Stimulated activated CD8-positive, alpha-beta memory T cell treated with anti-CD3 and anti-CD28 coated beads, Interleukin-12 subunit alpha, Interleukin-12 subunit beta, amount 100 ng/mL, for 1 hour (primary cell): ENCODE measurements around the gene PMM2.
"Not testable (repeated sequence)": the region's sequence is repeated elsewhere in the genome, so short reads cannot be mapped to it uniquely, and the experiment has no call there.

Experiments used
- DNase-seq: peaks from one replicate; pipeline ENCODE4 v3.0.0-alpha.2; 2020; ENCODE audit warnings: low read depth

PMM2 gene

DNA sequence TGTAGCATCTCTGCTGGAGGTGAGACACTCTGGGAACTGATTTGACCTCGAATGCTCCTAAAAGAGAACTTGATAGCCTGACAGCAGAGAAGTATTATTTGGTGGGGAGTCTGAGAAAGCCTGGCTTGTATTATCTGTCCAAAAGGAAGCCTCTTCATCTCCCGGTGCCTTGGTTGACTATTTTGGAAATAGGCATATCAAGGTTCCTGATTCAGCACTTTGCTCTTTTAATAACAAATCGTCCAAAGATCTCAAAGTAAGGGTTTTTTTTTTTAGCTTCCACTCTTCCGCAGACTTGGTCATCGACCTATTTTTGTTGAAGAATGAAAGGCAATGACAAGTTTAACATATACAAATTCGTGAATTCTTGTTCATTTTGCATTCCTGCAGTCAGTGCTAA lies 15.0 kb upstream of the PMM2 start:
- DNase-seq: no peak

GRCh38 chr16:8785408-8785807 lies 12.2 kb upstream of the PMM2 start:
- no peak for DNase-seq

DNA sequence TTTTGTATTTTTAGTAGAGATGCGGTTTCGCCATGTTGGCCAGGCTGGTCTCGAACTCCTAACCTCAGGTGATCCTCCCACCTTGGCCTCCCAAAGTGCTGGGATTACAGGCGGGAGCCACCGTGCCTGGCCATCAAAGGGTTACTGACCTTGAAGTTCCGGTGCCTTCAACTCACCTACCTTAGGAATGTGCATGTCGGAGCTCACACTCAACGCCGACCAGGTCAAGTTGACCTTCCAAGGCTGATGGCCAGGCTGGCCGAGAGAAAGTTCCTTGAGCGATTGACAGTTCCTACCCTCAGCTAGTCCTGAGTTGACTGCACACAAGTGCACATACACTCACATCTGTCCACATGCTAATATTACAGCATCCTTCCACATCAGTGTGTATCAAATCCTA lies 11.3 kb upstream of the PMM2 start:
- DNase-seq: not testable (repeated sequence)

- DNase-seq: no peak
These were observed 9.0 kb upstream of the PMM2 start for GRCh38 chr16:8788578-8789172.

DNA sequence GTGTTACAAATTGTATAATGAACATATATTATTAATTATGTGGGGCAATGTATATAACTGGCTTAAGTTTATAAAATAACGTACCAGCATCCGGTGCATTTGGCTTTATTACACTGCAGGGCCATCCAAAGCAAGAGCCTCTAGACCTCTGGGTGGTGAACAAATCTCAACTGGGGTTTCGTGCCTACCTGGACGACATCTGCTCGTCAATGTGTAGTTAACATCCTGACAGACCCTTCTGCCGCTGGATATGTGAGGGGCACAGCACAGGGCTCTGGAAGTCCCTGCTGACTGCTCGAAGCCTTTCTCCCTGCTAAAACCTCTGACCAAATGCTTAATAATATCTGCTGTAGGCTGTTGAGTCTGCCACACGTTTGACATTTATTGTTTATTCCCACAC lies 2.5 kb upstream of the PMM2 start:
- DNase-seq: no peak

DNA sequence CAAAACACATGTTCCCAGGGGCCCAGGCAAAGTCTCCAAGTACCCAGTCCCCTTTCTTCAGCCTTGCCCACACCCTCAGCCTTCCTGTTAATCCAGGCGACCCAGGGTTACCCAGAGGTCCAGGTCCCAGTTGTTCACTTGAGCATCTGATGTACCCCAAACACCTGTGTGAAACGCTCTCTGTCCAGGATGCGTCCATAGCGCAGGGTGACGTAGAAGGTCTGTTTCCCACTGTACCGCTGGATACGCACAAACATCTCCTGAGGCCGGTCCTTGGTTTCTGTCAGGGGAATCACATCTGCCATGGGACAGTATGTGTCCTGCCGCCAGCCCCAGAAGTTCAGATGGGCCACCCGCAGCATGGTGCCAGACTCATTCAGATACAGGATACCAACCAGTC lies 1.8 kb upstream of the PMM2 start:
- no peak for DNase-seq

GRCh38 chr16:8796469-8797363 lies 923 bp upstream of the PMM2 start:
- DNase-seq: no peak

DNA sequence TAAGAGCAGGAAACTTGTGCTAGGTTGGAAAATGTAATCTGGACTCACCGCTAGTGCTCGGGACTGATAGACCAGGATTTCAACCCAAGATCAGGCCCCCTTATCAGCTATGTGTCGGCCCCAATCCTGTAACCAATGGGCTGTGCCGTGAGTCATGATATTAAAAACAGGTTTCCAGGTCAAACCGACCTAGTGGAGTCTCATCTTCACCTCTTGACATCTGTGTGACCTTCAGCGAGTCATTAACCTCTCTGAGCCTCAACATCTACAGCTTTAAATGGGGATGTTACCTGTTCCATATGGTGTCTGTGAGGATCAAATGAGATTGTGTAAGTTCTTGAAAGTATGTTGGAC lies 512 bp downstream of the PMM2 start:
- no peak for DNase-seq

DNA sequence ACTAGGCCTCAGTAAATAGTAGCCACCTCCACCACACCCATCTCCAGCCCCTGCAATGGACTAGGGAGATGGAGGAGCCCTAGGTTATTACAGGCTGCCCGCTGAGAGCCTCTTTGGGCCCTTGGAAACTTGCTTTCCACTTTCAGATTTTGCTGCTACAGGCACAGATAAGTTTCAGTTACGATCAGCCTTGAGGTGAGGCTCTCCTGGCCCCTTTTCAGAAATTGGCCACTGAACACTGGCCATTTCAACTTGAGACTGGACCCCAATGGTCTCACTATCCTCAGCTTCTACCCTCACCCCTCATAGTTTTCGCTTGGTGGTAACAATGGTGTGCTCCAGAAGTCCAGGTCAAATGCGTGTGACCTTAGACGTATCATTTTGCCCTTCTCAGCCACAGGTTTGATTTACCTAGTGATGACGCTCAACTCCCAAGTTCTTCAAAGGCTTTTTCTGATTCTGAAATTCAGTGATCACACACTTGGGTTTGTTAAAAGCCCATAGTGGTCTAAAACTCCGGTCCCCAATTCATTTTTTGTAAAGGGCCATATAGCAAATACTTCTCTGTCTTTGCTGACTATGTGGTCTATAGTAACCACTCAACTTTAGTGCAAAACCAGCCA lies 1.0 kb downstream of the PMM2 start:
- no peak for DNase-seq

GRCh38 chr16:8801701-8802100 lies 4.1 kb downstream of the PMM2 start:
- DNase-seq: no peak

DNA sequence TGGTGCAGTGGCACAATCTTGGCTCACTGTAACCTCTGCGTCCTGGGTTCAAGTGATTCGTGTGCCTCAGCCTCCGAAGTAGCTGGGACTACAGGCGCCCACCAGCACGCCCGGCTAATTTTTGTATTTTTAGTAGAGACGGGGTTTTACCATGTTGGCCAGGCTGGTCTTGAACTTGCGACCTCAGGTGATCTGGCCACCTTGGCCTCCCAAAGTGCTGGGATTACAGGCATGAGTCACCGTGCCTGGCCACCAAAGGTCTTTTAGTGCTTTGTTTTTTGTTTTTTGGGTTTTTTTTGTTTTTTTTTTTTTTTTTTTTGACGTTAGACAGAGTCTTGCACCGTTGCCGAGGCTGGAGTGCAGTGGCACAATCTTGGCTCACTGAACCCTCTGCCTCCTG lies 6.1 kb downstream of the PMM2 start:
- not testable (repeated sequence) for DNase-seq

DNA sequence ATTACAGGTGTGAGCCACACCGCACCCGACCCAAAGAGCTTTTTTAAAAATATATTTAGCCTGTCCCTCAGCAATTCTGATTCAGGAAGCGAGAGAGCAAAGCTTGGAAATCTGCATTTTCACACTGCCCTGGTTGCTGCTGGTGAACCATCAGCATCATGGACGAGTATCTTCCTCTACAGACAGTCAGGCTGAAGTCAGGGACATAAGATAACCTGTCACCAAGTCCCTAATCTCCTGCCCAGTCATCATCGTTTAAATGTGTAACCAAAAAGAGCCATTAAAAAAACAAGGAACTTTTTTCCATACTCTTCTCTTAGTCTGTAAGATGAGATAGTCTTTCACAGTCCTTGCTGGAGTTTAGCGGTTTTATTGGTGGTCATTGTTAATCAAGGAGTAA lies 6.7 kb downstream of the PMM2 start:
- DNase-seq: no peak

GRCh38 chr16:8806272-8806983 lies 8.8 kb downstream of the PMM2 start:
- DNase-seq: no peak

GRCh38 chr16:8807189-8807588 lies 9.6 kb downstream of the PMM2 start:
- no peak for DNase-seq

GRCh38 chr16:8808009-8808408 lies 10.4 kb downstream of the PMM2 start:
- DNase-seq: no peak

- no peak for DNase-seq
These were observed 11.1 kb downstream of the PMM2 start for GRCh38 chr16:8808613-8809353.

DNA sequence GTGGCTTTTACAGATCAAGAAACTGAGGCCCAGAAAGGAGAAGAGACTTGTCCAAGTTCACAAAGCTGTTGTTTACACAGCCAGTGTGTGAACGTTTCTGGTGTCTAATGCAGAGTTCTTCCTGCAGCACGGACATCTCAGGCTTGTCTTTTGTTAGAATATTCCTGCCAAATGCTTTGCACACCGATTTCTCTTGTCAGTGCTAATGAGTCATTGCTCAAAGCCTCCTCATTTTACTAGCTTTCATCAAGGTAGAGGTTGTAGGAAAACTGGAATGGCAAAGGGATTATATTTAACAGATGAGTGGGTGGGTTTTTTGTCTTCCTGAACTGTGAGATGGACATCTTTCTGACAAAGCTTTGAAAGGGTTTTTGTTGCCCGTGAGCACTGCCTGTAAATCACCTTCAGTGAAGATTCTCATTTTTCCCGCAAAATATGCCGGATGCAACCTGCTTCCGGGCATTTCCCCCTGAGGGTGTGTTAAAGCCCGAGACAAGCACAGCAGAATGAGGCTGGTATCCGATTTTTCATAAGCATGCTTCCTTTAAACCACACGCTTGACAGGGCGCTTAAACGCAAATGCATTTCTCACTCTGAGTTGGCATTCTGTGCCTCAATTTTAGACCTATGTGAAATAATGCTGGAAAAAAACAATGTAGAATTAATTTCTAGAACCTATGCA lies 14.7 kb downstream of the PMM2 start:
- no peak for DNase-seq

DNA sequence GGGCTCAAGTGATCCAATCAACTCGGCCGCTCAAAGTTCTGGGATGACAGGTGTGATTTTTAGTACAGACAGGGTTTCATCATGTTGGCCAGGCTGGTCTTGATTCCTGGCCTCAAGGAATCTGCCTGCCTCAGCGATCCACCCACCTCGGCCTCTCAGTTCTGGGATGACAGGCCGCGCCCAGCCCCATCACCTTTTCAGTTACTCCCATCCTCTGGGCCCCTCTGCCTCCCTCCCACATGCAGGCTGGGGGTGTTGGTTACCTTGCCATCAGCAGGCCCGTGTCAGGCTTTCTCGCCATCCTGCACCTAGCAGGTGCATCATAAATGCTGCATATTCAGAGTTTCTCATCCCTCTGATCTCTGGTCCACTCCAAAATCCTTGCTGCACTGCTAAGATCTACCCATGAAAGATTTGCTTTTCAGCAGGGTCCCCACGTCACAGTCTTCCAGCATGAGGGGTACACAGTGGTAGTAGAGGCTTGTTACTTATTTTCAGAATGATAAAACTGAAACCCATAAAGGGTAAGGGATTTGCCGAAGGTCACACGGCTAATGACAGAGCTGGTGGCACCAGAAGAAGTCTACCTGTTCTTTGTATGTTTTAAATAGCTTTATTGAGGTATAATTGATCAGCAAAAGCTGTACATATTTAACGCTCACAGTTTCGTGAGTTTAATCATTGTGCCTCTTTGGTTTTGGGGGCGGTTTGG lies 16.6 kb downstream of the PMM2 start:
- no peak for DNase-seq

GRCh38 chr16:8816967-8817655 lies 19.5 kb downstream of the PMM2 start:
- no peak for DNase-seq
